GM21825 (cell line): Measurements from ENCODE around the gene APOB.

Experiments used
- ATAC-seq: cut with Tn5 transposase; IDR thresholded peaks from one replicate; pipeline ENCODE4 v1.9.1; 2021; ENCODE audit warnings: mild to moderate bottlenecking, moderate library complexity; ENCODE audit not compliant: unreplicated experiment

APOB gene

GRCh38 chr2:20986024-20986939, 57.6 kb downstream of the APOB start:
- ATAC-seq: no peak

- ATAC-seq: no peak
Measured at GRCh38 chr2:20985062-20985461, 58.8 kb downstream of the APOB start.

GRCh38 chr2:20984408-20984807, 59.5 kb downstream of the APOB start:
- no peak for ATAC-seq

GRCh38 chr2:20983844-20984243, 60.0 kb downstream of the APOB start:
- no peak for ATAC-seq

- ATAC-seq: no peak
Measured at GRCh38 chr2:20982861-20983260, 61.0 kb downstream of the APOB start.

GRCh38 chr2:20977520-20978180, 66.2 kb downstream of the APOB start:
- no peak for ATAC-seq

GRCh38 chr2:20976527-20976926, 67.3 kb downstream of the APOB start:
- no peak for ATAC-seq

- no peak for ATAC-seq
Measured at GRCh38 chr2:20972792-20973565, 70.9 kb downstream of the APOB start.

- no peak for ATAC-seq
Measured at GRCh38 chr2:20972110-20972509, 71.8 kb downstream of the APOB start.

GRCh38 chr2:20970068-20970467, 73.8 kb downstream of the APOB start:
- no peak for ATAC-seq

- no peak for ATAC-seq
Measured at GRCh38 chr2:20966061-20966595, 77.7 kb downstream of the APOB start.

- no peak for ATAC-seq
Measured at GRCh38 chr2:20965221-20965620, 78.7 kb downstream of the APOB start.

- ATAC-seq: no peak
Measured at GRCh38 chr2:20963867-20964266, 80.0 kb downstream of the APOB start.

- peak; percentile 76 for ATAC-seq
Measured at GRCh38 chr2:20962939-20963557, 80.8 kb downstream of the APOB start.

- ATAC-seq: no peak
Measured at GRCh38 chr2:20961858-20962257, 82.0 kb downstream of the APOB start.

- no peak for ATAC-seq
Measured at GRCh38 chr2:20960003-20960402, 83.9 kb downstream of the APOB start.

- ATAC-seq: no peak
Measured at GRCh38 chr2:20959252-20959651, 84.6 kb downstream of the APOB start.

- no peak for ATAC-seq
Measured at GRCh38 chr2:20957788-20958525, 85.9 kb downstream of the APOB start.

- no peak for ATAC-seq
Measured at GRCh38 chr2:20955277-20956026, 88.4 kb downstream of the APOB start.
